T-helper 1 cell (primary cell): Measurements from ENCODE around the gene MRPL16.
"Not testable (repeated sequence)": the region's sequence is repeated elsewhere in the genome, so short reads cannot be mapped to it uniquely, and the experiment has no call there.

ENCODE experiments used
- DNase-seq, 5 donors: peaks; one replicate each; pipeline ENCODE4 v3.0.0-alpha.2; 2012 to 2020
- total RNA-seq, 4 donors: gene quantifications; one replicate each; lab custom pipeline; 2026; lab: John Stamatoyannopoulos, UW

MRPL16 gene
- 11.3 to 19.5 (median 16.6) reads per million in 4 donors for total RNA-seq

- DNase-seq, result peak; percentile 80 to 90 (median 85)
These were observed at the start of gene MRPL16 for GRCh38 chr11:59810189-59810910. Gene MRPL16, minus strand, starts transcription at chr11:59810778. Its CDS starts 120 bp downstream, at chr11:59810658.

- DNase-seq, result no peak
These were observed 49.1 kb upstream of the MRPL16 start for GRCh38 chr11:59859673-59860072.

- peak in 1 of 5 donors; percentile 70 for DNase-seq
These were observed 47.2 kb upstream of the MRPL16 start for GRCh38 chr11:59857439-59858434.

GRCh38 chr11:59854871-59855270 is 44.3 kb upstream of the MRPL16 start:
- no peak for DNase-seq

- DNase-seq, result not testable (repeated sequence)
These were observed 40.8 kb upstream of the MRPL16 start for GRCh38 chr11:59851416-59851815.

- not testable (repeated sequence) for DNase-seq
These were observed 39.0 kb upstream of the MRPL16 start for GRCh38 chr11:59849551-59849950.

GRCh38 chr11:59849129-59849528 is 38.6 kb upstream of the MRPL16 start:
- no peak for DNase-seq

GRCh38 chr11:59848439-59848838 is 37.9 kb upstream of the MRPL16 start:
- DNase-seq, result not testable (repeated sequence)

- no peak for DNase-seq
These were observed 37.0 kb upstream of the MRPL16 start for GRCh38 chr11:59847626-59848025.

GRCh38 chr11:59846556-59846955 is 36.0 kb upstream of the MRPL16 start:
- DNase-seq, result no peak

GRCh38 chr11:59845399-59845798 is 34.8 kb upstream of the MRPL16 start, which contains the start of gene CBLIF:
Gene CBLIF, minus strand, starts transcription at chr11:59845499. Its CDS starts 46 bp downstream, at chr11:59845453.
- DNase-seq, result no peak

GRCh38 chr11:59842316-59842715 is 31.7 kb upstream of the MRPL16 start:
- DNase-seq, result no peak

GRCh38 chr11:59841514-59841913 is 30.9 kb upstream of the MRPL16 start:
- DNase-seq, result no peak

GRCh38 chr11:59839615-59840014 is 29.0 kb upstream of the MRPL16 start:
- no peak for DNase-seq

- DNase-seq, result no peak
These were observed 23.0 kb upstream of the MRPL16 start for GRCh38 chr11:59833602-59834001.

GRCh38 chr11:59829358-59829757 is 18.8 kb upstream of the MRPL16 start:
- no peak for DNase-seq

- DNase-seq, result peak in 3 of 5 donors; percentile 11 to 53 (median 16)
These were observed 12.5 kb upstream of the MRPL16 start for GRCh38 chr11:59822989-59823566.

- DNase-seq, result no peak
These were observed 8.0 kb upstream of the MRPL16 start for GRCh38 chr11:59818572-59818971.

- DNase-seq, result not testable (repeated sequence)
These were observed 5.9 kb upstream of the MRPL16 start for GRCh38 chr11:59816434-59816833.

GRCh38 chr11:59815754-59816153 is 5.2 kb upstream of the MRPL16 start:
- no peak for DNase-seq

GRCh38 chr11:59814021-59814420 is 3.4 kb upstream of the MRPL16 start:
- peak in 1 of 5 donors; percentile 6 for DNase-seq

- DNase-seq, result no peak
These were observed 2.8 kb upstream of the MRPL16 start for GRCh38 chr11:59813364-59813763.

- no peak for DNase-seq
These were observed 1.6 kb upstream of the MRPL16 start for GRCh38 chr11:59812220-59812619.
